Right lobe of liver (tissue), 6 donors: Measurements from ENCODE around the gene NRCAM. TPM values are rescaled to one million over a fixed set of nuclear protein-coding genes. Genes with fewer than 3 reads are reported as not detected.
"Not testable (repeated sequence)": the region's sequence is repeated elsewhere in the genome, so short reads cannot be mapped to it uniquely, and the experiment has no call there.

Source experiments
- ATAC-seq, 4 donors: fragments of 200-7000 bp; cut with Tn5 transposase; one replicate each; pipeline ENCODE4 v1.9.1; 2020; ENCODE audit warnings: mild to moderate bottlenecking in 4 of 4, moderate library complexity in 4 of 4
- DNase-seq, 3 donors: peaks; one replicate each; pipeline ENCODE4 v3.0.0-alpha.2; 2020
- H3K27ac ChIP-seq, 3 donors: fragments of 200-600 bp; one replicate each; pipeline ENCODE4 v1.8.0; 2022
- H3K27me3 ChIP-seq, 2 donors: fragments of 200-600 bp; one replicate each; pipeline ENCODE4 v1.8.0; 2022
- H3K36me3 ChIP-seq, 4 donors: fragments of 200-600 bp; sonication (generic) in 1 of 4; one replicate each; pipeline versions ENCODE4 v1.5.1 to v1.8.0; 2017 to 2022; ENCODE audit warnings: control low read depth in 1 of 4
- H3K4me1 ChIP-seq, 4 donors: fragments of 200-600 bp; sonication (generic) in 1 of 4; one replicate each; pipeline versions ENCODE4 v1.5.1 to v1.8.0; 2017 to 2022; ENCODE audit warnings: control low read depth in 1 of 4
- H3K4me3 ChIP-seq, 3 donors: fragments of 200-600 bp; one replicate each; pipeline ENCODE4 v1.8.0; 2022
- H3K9me3 ChIP-seq, 4 donors: fragments of 200-600 bp; sonication (generic) in 1 of 4; one replicate each; pipeline versions ENCODE4 v1.5.1 to v1.8.0; 2017 to 2022; ENCODE audit warnings: control low read depth in 1 of 4
- POLR2A ChIP-seq: fragments of 450-650 bp; IDR thresholded peaks from one replicate; pipeline ENCODE4 v1.6.1; 2017; ENCODE audit warnings: antibody characterized with exemption, mild to moderate bottlenecking
- WGBS: methylation state at CpG from one replicate; pipeline ENCODE4 v1.1.6; 2018; ENCODE audit warnings: low coverage, low lambda C conversion rate; ENCODE audit not compliant: insufficient coverage; ENCODE audit errors: missing lambda C conversion rate; 5-methylcytosine and 5-hydroxymethylcytosine counted together
- intact Hi-C, 2 donors: fragments of 100-400 bp; cut with DNase I; formaldehyde crosslinking; loops; one replicate each; pipeline versions ENCODE4 v1.11.2 to v1.14.1; 2022
- long read RNA-seq: library from polyadenylated mRNA; unstranded; transcript quantifications from one replicate; pipeline ENCODE4 v2.0.0, GENCODE V29; 2019
- total RNA-seq, 6 experiments: library from RNA; depleted of rRNA in 2 of 6; stranded (reverse); fragments of >200 nt in 2 of 6; fragmentation: NEBNext Ultra II Directional in 3 of 6; extraction: Animal tissue kit (Norgen Biotek cat#: 25700) in 3 of 6; gene quantifications; one replicate each; pipeline versions ENCODE4 v1.1.0 to v1.2.4, GENCODE V29; 2016 to 2023
- TF ChIP-seq, protein P1 (sequence below), 4 donors: fragments of 200-600 bp in 3 of 4; fragments of 450-650 bp in 1 of 4; IDR thresholded peaks; one replicate each; pipeline versions ENCODE4 v1.5.1 to v1.8.0; 2016 to 2022; ENCODE audit warnings: antibody characterized with exemption in 4 of 4, mild to moderate bottlenecking in 2 of 4
- donor health status: DM: no; HTN: yes; CAD: no.
- donor health status: DM: no; HTN: no; CAD: no.
- donor health status: DM: no; HTN: no; CAD: no.
- donor health status: DM: no; HTN: yes; CAD: no.
- donor health status: DM: no; HTN: yes; CAD: no.

The NRCAM gene
- 1 to 10 TPM in 1 of 6 experiments, under 1 TPM in 5; 0.16 to 1.9 (median 0.27) TPM for total RNA-seq
- long read RNA-seq = 0 reads

DNA sequence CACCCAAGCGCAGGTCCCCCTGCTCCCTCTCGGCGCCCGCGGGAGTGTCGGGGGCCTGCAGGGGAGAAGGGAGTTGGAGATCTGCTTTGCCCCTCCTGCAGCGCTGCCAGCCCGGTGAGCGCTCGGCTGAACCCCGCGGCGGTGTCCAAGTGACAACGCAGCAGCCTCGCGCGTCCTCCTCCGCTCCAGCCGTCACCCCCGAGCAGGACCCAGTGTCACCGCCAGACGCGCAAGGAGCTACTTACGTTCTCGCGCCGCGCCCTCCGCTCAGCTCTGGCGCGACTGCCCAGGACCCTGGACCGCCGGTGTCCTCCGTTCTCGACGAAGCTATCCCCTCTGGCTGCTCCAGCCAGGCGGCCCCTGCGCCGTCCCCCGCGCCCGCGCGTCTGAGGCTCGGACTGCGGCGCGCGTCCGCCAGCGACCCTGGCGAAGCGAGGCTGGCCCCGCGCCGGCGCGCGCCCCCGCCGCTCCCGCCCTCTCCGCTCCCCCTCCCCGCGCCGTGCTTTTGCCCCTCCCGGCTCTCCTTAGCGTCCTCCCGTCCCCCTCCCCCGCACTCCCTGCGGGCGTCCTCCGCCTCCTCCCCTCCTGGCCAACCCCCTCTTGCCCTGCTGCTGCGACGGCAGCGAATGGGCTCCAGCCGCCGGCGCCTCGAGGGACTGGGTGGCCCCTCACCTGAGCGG, at the start of gene NRCAM:
Gene NRCAM, minus strand, starts transcription at position 439 of the 680 bp plus-strand sequence. CDS start 216,372 bp downstream, outside the sequence.
- Histone ChIP-seq H3K4me1 (peaks cover 0 to 11% (median 0%) of the 10 kb centered on the region in 4 donors), H3K4me3 (peak within 1 kb of the TSS; percentile 21 to 45 (median 33)), H3K27me3 (peaks cover 0 to 27% of the 10 kb centered on the region in 2 donors), H3K27ac (no peak within 1 kb of the TSS), H3K36me3 (no peaks in the 10 kb centered on the region), H3K9me3 (no peaks in the 10 kb centered on the region)
- ATAC-seq = peak; percentile 29 to 52 (median 36)
- WGBS = 0% methylated on average over 16 of the region's 81 CpGs
- intact Hi-C loops = loop anchor here in 1 of 2 donors (10.0 kb wide), 1 partner anchor 271 kb away; no protein-coding TSS in a partner anchor
- TF ChIP-seq POLR2A = no peak
- TF ChIP-seq, protein P1, sequence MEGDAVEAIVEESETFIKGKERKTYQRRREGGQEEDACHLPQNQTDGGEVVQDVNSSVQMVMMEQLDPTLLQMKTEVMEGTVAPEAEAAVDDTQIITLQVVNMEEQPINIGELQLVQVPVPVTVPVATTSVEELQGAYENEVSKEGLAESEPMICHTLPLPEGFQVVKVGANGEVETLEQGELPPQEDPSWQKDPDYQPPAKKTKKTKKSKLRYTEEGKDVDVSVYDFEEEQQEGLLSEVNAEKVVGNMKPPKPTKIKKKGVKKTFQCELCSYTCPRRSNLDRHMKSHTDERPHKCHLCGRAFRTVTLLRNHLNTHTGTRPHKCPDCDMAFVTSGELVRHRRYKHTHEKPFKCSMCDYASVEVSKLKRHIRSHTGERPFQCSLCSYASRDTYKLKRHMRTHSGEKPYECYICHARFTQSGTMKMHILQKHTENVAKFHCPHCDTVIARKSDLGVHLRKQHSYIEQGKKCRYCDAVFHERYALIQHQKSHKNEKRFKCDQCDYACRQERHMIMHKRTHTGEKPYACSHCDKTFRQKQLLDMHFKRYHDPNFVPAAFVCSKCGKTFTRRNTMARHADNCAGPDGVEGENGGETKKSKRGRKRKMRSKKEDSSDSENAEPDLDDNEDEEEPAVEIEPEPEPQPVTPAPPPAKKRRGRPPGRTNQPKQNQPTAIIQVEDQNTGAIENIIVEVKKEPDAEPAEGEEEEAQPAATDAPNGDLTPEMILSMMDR (IDR thresholded peaks at IDR 0.05) = no peak
- peak in 2 of 3 donors; percentile 38 to 54 for DNase-seq

DNA sequence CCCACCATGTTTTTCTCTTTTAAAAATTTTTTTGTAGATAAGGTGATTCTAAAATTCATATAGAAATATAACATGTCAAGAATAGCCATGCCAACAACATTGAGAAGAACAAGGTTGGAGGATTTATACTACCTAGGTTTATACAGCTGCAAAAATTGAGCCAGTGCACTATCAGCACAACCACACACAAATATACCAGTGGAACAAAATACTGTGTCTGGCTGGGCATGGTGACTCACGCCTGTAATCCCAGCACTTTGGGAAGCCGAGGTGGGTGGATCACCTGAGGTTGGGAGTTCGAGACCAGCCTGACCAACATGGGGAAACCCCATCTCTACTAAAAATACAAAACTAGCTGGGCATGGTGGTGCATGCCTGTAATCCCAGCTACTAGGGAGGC, 48.3 kb upstream of the NRCAM start:
- H3K36me3 ChIP-seq = peaks cover 0 to 17% (median 12%) of the 10 kb centered on the region in 4 donors
- H3K27me3 ChIP-seq, intact Hi-C loops, H3K4me3 ChIP-seq, H3K4me1 ChIP-seq, H3K27ac ChIP-seq, H3K9me3 ChIP-seq, DNase-seq, ATAC-seq: not testable (repeated sequence)
- 83% methylated on average over 1 of the region's 3 CpGs for WGBS

DNA sequence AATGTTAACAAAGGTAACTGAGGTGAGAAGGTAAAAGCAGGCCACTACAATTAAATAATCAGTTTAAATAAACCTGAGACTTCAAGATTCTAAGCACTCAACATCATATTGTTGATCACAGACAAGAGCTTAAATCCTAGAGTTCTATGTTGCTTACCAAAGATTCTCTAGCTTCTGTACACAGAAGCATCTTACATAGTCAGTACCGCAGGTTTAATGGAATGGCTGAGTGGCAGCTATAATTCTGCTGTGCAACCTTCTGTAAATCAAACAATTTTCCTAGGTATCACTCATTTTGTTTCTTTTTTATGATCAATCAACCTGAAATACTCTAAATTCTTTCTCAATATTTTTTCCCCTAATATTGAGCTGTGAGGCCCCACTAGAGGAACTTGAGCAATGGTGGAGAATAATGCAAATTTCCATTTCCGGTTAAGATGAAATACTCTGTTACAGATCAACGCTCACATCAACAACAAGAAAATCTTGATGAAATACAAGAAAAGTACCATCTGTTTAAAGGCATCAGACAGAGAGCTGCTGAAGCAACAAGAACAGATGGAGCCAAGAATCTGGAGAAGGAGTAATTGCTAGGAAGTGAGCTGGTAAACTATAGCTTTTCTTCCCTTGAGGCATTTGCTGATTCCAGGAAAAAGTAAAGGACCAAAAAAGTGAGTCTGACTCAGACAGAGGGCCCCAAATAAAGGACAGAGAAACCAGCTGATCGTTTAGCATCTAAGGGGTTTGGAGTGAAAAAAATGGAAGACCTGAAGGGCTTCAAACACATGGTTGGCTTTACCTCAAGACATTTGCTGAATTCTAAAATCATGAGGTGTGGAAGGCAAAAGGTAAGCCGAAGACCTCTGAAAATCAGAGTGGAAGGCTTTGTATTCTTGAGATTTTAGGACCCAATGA, 47.1 kb upstream of the NRCAM start:
- Histone ChIP-seq H3K36me3 (peaks cover 0 to 17% (median 12%) of the 10 kb centered on the region in 4 donors), H3K9me3 (no peaks in the 10 kb centered on the region), H3K4me3 (no peak overlapping the region), H3K4me1 (no peaks in the 10 kb centered on the region), H3K27me3 (no peaks in the 10 kb centered on the region), H3K27ac (no peak overlapping the region)
- WGBS = 85% methylated on average over 4 of the region's 5 CpGs
- intact Hi-C loops = no loop called here
- TF ChIP-seq, protein P1 (IDR thresholded peaks at IDR 0.05) = no peak
- no peak for TF ChIP-seq POLR2A
- ATAC-seq (no peak), DNase-seq (no peak)

DNA sequence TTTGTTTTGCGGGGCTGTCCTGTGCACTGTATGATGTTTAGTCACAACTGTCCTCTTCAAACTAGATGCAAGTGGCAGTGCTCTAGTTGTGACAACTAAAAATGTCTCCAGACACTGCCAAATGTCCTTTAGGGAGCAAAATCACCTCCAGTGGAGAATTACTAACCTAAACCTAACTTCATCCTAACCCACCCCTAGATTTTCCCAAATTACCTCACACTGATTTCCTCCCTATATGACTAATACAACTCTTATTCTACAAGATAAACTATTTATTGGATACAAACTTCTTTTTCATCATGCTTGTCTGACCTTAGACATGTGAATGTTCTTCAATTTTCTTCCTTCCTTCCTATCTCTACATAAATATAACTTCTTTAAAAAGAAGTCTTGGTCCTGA, 43.3 kb upstream of the NRCAM start:
- intact Hi-C loops = no loop called here
- peaks cover 0 to 25% (median 11%) of the 10 kb centered on the region in 4 donors for H3K36me3 ChIP-seq
- H3K27me3 ChIP-seq = no peaks in the 10 kb centered on the region
- no peak overlapping the region for H3K4me3 ChIP-seq
- no peak for DNase-seq
- 78% methylated on average over 1 of the region's 1 CpG for WGBS
- H3K9me3 ChIP-seq = no peaks in the 10 kb centered on the region
- H3K4me1 ChIP-seq = no peaks in the 10 kb centered on the region
- H3K27ac ChIP-seq = no peak overlapping the region
- no peak for TF ChIP-seq POLR2A
- TF ChIP-seq, protein P1 (IDR thresholded peaks at IDR 0.05) = no peak
- no peak for ATAC-seq
